HG03025 (cell line): Measurements from ENCODE around the gene GALM.
"Not testable (repeated sequence)": the region's sequence is repeated elsewhere in the genome, so short reads cannot be mapped to it uniquely, and the experiment has no call there.

Source experiments
- ATAC-seq: cut with Tn5 transposase; IDR thresholded peaks from one replicate; pipeline ENCODE4 v1.9.1; 2021; ENCODE audit warnings: mild to moderate bottlenecking, moderate library complexity; ENCODE audit not compliant: unreplicated experiment, low FRiP score

The GALM gene

GRCh38 chr2:38665854-38666555 lies at the start of gene GALM:
GALM (plus strand) TSS chr2:38666114; CDS start chr2:38666162, 48 bp downstream.
- no peak for ATAC-seq

- ATAC-seq = no peak
Observed at GRCh38 chr2:38617301-38617700, 48.6 kb upstream of the GALM start.

- ATAC-seq = no peak
Observed at GRCh38 chr2:38619458-38620164, 46.3 kb upstream of the GALM start.

- ATAC-seq = no peak
Observed at GRCh38 chr2:38620282-38620977, 45.5 kb upstream of the GALM start.

- no peak for ATAC-seq
Observed at GRCh38 chr2:38621018-38621417, 44.9 kb upstream of the GALM start.

GRCh38 chr2:38622210-38622609 lies 43.7 kb upstream of the GALM start:
- ATAC-seq = no peak

GRCh38 chr2:38626326-38627035 lies 39.4 kb upstream of the GALM start:
- ATAC-seq = no peak

GRCh38 chr2:38627391-38627790 lies 38.5 kb upstream of the GALM start:
- ATAC-seq = no peak

- no peak for ATAC-seq
Observed at GRCh38 chr2:38629684-38630083, 36.2 kb upstream of the GALM start.

- no peak for ATAC-seq
Observed at GRCh38 chr2:38631976-38632375, 33.9 kb upstream of the GALM start.

- ATAC-seq = no peak
Observed at GRCh38 chr2:38632980-38633379, 32.9 kb upstream of the GALM start.

GRCh38 chr2:38633895-38634294 lies 32.0 kb upstream of the GALM start:
- ATAC-seq = no peak

GRCh38 chr2:38634684-38635083 lies 31.2 kb upstream of the GALM start:
- ATAC-seq = peak; percentile 78

- ATAC-seq = no peak
Observed at GRCh38 chr2:38635139-38635538, 30.8 kb upstream of the GALM start.

GRCh38 chr2:38636069-38636468 lies 29.8 kb upstream of the GALM start:
- ATAC-seq = no peak

GRCh38 chr2:38642373-38643017 lies 23.4 kb upstream of the GALM start:
- ATAC-seq = not testable (repeated sequence)

GRCh38 chr2:38643021-38643671 lies 22.8 kb upstream of the GALM start:
- ATAC-seq = no peak

- not testable (repeated sequence) for ATAC-seq
Observed at GRCh38 chr2:38643683-38644511, 22.0 kb upstream of the GALM start.
